Mammary epithelial cell (primary cell): ENCODE results near the gene CDH11.

Experiments used
- CTCF ChIP-seq, 2 donors: IDR thresholded peaks in 1 of 2; conservative IDR thresholded peaks in 1 of 2; 2 replicates each; pipeline ENCODE4 v1.5.1; 2011 to 2012; ENCODE audit warnings: inconsistent platforms in 2 of 2, low read length in 2 of 2, mild to moderate bottlenecking in 2 of 2, control low read depth in 1 of 2, low read depth in 1 of 2; ENCODE audit not compliant: insufficient read depth in 1 of 2; ENCODE audit errors: extremely low read depth in 1 of 2
- EZH2 ChIP-seq: IDR thresholded peaks from 2 replicates; pipeline ENCODE4 v1.6.1; 2012; ENCODE audit warnings: low read length, inconsistent platforms, borderline replicate concordance

- TF ChIP-seq CTCF (conservative IDR thresholded peaks at IDR 0.05 in 1 of 2, IDR thresholded peaks at IDR 0.05 in 1 of 2; ENCODE audit: extremely low read depth in 1 of 2, insufficient read depth in 1 of 2, low read depth in 1 of 2, low read length in 2 of 2), result no peak
- no peak for TF ChIP-seq EZH2
Measured at GRCh38 chr16:65098916-65099315, 22.9 kb downstream of the CDH11 start.
